Activated effector memory CD4-positive, alpha-beta T cell treated with Interleukin-2 at 50 U/mL for 16 hours (primary cell): ENCODE data around the gene MAT2A.

Experiments used
- DNase-seq: peaks from one replicate; pipeline ENCODE4 v3.0.0-alpha.2; 2020

Gene MAT2A

DNA sequence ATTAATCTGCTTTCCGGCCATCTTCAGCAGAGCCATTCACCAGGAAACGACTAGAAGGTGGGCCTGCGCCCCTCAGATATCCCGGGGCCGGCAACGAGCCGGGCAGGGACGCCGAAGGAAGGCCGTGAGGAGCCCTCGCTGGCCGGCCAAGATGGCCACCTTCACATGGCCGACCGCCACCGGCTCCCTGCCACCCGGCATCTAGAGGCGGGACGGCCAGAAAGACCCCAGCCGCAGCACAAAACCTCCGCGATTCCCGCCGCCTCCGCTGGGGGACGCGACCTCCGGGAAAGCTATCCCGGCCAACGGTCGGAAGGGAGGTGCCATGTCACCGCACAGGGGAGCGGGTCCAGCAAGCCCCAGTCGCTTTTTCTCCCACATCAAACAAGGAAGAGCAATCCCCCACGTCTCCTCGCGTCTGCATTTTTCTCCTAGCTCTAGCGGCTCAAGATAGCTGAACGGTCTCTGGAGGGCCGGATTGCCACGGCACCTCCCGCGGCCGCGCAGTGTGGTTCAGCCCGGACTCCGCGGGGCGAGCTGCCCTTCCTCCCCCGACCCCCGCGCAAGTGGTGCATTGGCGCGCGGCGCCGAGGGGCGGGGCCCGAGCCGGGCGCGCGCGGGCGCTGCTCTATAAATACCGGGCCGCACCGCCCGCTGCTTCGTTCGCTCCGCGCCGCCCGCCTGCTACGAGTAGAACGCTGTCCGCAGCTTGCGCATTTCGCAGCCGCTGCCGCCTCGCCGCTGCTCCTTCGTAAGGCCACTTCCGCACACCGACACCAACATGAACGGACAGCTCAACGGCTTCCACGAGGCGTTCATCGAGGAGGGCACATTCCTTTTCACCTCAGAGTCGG lies at the start of gene MAT2A:
MAT2A (plus strand) TSS at position 662 of the 854 bp plus-strand sequence; CDS start at position 782, 120 bp downstream.
- DNase-seq = peak; percentile 85

DNA sequence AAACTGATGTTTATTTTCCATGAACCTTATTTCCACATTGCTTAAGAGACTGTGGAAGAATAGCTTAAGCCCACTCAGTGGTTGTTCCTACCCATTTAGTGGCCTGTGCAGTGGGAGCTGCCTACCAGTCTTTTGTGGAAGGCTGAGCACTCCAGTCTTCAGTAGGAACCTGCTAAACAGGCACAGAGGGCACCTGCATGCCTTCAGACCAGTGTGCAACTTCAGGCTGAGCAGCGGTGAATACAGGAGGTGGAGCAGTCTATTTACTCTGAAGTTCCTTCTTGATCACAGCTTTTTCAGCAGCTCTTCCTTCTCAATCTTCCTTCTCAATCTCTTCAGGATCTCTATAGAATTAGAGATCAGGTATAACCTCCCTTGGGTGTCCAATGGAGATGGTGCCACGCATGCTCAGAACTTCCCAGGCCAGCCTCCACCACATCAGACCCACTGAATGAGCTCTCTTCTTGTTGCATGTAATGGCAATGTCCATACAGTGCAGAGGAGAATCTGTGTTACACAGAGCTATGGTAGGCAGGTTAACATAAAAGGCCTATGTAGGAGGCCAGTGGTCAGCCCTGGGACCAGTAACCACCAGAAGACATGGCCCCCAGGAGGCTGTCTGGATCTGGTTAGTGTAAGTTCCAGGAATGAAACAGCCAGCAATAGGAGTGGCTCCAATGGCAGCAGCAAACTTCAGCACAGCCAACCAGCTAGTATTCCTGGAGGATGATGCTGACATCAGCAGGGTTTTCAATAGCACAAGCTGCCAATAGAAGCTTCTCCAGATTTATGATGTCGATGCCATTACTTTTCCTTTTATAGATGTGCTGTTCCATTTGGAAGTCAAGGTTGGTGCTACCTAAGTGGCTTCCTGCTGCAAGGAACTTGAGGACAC lies 47.9 kb upstream of the MAT2A start:
- no peak for DNase-seq

DNA sequence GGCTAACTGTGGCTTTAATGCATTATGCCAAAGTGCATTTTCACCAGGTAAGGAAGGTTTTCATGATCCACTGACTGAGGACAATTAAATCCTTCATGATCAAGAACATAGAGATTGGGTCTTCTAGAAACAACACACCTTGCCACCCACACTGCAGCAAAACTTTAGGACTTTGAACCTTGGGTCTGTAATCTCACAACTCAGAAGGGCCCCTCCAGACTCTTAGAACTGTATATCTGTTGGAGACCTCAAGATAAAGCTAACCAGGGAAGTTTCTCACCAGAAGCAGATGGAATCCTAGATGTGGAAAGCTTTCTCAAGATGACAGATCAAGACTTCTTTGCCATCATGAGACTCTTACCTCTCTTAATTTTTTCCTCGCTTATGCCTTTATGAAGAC lies 42.5 kb upstream of the MAT2A start:
- DNase-seq = no peak

DNA sequence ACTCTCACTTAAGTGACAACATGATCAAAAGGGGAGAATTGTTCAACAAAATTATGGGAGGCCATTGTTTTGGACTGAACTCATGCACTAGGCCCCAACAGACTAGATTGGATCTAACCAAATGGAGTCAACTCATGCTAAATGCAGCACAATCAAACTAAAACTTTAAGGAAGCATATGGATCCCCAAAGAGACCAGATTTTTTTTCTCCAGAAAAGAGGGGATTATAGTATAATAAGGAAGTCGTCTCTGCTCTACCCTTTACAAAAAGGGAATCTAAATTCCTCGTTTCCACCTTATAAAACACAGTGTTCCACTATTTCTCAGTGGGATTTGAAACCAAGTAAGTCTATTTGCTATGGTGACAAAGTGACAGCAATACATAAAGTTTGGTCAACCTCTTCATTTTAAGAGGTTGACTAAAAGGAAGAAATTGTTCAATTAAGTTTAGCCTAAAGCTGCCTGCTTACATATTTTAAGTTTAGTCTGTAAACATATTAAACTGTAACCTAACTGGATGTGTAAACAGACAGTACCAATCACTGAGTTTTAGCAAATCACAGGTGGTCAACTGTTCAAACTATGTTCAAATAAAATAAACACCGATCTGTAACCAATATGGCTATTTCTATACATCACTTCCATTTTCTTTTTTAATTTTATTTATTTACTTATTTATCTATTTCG lies 40.9 kb upstream of the MAT2A start:
- DNase-seq = no peak

DNA sequence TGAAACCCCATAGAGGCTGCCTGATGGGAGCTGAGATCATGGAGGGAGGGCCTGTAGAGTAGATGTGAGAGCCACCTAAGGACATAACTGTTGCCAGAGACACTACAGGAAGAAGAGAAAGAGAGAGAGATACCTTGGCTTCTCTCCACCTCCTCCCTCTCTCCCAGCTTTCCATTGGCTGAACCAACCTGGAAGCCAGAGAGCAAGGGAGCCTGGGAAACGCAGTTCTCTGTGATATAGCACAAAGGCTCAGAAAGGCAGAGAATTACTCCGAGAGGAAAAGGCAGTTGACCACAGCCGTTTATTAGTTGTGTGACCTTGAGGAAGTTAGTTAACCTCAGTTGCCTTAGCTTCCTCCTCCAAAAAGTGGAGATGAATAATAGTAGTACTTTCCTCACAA lies 37.7 kb upstream of the MAT2A start:
- DNase-seq = no peak

DNA sequence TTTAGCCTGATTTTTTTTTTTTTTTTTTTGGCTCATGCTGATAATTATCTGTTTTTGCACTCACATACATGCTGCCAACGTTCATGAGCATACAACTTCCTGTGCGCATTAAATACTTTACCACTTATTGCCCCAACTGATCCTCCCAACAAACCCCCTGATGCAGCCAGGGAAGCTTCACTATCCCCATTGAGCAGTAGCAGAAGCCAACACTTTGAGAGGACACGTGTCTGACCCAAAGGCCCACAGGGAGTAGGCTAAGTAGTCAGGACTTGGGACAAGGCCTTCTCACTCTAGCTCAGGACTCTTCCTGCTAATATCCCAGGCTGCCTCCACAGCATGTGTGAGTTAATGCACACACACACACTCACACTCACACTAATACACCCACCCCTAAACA lies 36.2 kb upstream of the MAT2A start:
- DNase-seq = no peak

DNA sequence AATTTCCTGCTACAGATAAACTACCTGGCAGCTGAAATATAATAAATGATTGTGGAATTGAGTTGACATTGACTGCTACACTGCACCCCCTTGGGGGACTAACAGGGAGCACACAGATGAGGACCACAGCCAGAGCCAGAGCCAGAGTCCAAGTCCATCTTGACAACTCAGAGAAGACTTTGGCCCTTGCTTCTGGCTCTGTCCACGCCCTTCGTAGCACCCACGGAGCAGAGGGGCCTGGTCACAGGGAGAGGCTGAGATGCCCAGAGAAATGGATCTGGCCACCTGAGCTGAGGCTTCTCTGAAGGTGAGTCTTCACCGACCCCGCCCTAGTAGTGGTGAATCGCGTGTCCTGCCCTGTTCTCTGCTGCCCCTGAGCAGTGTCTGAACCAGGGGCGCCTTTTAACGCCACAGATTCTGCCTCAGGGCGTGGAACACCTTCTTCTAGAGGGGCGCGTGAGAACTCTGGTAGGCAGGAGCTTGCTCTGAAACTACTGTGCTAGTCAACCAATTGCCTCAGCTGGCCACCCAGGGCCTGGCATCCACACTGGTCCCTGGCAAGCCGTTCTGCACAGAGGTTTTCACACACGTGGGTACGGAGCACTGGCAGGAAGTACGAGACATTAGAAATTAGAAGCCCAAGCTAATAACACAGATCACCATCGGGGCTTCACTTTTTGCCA lies 35.7 kb upstream of the MAT2A start:
- no peak for DNase-seq

DNA sequence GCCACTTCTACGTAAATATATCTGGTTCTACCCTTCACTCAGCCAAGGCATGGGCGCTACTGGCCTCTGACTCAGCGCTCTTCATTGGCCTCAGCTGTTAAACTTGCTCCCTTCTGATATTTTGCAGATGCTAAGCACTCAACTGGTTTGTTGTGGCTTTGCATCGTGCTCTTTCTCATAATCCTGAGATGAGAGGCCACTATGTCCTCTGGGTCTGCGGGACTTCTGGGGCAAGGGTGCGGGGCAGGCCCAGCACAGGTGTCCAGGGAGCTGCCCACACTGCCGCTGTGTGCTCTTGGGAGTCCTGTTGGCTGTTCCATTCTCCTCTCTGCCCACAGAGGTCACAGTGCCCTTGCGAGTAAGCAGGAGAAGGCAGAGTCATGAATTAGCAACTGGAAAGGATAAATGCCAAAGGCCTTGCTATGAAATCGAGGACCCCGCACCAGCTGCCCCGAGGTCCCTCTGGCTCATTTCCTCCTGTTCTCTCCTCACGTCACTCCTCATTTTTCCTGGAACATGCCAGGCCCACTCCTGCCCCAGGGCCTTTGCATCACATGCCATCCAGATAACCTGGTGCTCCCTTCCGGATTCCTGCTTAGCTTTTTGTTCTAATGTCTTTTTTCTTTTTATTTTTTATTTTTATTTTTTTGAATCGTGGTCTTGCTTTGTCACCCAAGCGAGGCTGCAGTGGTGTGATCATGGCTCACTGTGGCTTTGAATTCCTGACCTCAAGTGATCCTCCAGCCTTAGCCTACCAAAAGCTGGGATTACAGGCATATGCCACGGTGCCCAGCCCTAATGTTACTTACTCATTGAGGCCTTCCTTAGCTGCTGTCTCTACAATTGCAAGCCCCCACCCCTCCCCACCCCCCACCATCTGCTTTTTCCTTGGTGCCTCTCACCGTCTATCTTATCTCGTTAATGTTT lies 34.9 kb upstream of the MAT2A start:
- DNase-seq = no peak

DNA sequence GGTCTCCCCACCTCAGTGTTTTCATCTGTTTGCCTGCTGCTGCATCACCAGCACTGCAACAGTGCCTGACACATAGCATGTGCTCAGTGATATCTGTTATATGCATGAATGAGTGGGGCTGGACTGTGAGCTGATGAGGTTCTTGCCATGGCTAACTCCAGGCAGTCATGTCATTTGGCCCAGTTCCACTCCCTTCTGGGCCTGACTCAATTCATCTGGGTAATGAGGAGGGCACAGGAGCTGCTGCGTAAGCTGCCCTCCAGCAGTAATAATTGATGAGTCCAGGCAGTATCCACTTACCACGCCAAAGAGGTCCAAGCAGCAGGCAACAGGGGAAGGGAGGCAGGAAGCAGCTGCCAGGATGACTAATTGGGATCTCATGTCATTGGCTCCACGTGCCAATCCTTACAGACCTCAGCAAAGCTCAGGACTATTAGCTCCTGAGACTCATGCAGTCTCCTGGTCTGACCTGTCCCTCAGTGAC lies 34.1 kb upstream of the MAT2A start:
- DNase-seq = no peak

DNA sequence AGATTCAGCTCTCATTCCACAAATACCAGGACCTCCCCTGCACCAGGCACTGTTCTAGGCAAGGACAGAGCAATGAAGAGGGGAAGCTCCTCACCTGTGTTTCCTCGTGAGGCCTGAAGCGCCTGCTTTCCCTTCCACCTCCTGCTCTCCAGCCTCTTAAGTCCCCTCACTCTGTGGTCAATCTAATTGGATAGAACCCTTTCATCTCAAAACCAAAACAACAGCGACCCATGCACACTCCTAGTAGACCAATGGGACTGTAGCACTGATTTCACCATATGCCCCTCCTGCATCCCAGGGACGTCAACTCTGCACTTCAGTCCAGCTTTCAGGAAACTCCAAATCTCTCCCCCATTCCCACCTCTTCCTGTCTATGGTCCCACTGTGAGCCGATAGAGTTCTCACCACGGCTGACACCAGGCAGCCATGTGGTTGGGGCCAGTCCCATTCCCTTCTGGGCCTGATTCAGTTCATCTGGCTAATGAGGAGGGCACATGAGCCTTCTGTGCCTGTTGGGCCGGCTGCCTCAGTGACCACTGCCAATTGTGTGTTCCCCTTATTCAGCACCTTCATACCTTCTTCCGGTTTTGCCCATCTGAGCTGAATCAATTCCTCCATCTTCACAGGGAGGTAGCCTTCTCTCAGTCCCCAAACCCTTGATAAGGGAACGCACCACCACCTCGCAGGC lies 33.3 kb upstream of the MAT2A start:
- no peak for DNase-seq

DNA sequence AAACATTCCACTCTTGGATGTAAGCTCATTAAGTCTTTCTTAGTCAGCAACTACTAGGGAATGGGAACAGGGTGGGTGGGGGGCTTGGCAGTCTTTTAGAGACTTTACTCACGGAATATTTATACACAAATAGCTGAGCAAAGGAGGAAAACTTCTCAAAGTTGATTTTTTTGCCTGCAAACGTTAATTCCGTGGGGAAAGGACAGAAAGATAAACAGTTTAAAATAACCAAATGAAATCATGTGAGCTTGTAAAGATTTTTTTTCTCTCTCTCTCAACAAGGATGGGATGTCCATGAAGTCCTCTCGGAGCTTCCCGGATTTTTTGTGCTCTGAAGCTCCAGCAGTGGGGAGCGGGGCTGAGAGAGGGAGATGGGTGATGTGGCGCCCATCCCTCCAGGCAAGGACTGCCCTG lies 32.2 kb upstream of the MAT2A start:
- DNase-seq = no peak

DNA sequence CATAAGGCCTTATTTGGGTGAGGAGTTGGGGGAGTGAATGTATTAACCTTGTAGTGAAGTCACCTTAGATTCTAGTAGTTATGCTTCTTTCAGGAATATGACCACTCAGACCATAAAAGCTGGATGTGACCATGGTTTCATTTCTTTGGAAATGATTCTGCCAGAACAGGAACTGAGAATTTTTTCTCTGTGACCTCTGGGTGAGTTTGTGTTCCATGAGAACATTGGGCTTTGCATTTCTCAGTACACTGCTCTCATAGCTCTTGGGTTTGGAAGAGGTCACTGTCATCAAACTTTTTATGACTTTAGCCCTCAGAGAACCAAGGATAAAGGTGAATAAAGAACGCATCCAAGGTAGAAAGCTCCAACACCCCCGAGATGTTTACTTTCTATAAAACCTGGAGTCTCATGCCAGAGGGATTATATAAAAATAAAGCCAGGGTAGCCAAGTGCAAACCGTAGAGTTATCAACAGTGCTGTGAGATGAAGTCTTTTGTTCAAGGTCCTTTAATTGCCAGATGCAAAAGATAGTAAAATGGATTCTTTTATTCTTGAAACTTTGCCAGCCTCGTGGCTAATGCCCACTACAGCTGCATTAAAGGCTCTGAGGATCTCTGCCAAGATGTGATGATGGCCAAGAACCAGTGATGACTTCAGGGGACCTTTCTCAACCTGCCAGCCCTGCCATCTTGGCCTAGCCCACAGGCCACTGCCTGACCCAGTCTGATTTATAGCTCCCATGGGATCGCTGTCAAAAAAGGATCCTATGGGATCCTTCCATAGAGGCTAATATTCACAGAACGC lies 27.8 kb upstream of the MAT2A start:
- no peak for DNase-seq

DNA sequence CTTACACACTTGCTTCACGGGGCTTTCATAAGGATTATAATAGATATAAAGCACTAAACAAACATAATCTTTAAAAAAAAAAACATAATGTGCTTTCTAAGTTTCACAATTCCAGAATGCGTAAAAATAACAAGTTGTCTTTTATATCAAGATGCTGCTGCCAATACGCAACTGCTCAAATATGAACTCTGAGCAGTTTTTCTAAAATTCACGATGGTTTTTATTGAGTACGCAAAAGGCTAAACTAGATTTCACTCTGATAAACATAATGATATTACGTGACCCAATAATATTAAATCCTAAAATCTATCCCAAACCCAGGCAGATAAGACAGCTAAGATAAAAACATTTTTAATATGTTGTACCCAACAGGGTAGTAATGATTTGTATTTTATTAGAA lies 24.6 kb upstream of the MAT2A start:
- no peak for DNase-seq

DNA sequence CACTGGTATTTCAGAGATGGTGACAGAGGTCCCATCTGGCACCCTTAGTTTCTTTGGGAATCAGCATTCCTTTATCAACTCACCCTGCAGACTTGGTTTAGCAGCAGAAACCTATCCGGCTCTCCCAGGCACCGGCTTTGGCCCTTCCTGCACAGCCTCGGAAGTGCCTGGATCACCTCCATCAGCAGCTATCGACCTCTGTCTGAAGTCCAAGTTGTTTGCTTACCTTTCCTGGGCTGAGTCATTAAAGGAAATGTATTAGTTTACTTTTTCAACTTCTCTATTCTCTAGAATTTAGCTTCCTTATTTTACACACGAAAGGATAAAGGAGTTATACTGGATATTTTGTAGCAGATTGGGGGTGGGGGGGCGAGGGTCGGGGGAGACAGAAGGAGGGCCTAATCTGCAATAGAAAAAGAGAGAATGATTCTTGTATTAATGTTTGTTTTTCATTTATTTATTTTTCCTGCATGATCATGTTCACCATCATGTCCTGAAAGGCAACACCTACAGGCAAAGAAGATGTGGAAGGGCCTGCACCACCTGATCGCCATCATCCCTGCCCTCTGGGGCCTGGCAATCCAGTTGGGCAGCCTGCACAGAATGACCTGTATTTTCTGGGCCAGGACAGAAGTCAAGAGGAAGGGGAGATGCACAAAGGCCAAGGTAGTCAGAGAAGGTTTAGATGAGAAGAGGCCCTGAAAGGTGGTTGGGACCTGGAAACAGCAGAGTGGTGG lies 22.1 kb upstream of the MAT2A start:
- no peak for DNase-seq

DNA sequence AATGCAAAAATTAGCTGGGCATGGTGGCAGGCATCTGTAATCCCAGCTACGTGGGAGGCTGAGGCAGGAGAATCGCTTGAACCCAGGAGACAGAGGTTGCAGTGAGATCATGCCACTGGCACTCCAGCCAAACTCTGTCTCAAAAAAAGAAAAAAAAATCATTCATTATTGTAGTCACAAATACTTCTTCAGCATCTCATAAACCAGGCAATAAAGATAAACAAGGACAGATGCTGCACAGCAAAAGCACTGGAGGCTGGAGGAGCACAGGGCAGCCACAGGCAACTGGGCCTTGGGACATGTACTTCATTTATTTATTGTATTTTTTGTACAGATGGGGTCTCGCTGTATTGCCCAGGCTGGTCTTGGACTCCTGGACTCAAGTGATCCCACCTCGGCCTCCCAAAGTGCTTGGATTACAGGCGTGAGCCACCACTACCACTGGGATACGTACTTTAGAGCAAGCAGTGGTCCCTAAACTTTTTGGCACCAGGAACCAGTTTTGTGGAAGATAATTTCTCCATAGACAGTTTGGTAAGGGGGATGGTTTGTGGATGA lies 16.8 kb upstream of the MAT2A start:
- no peak for DNase-seq

DNA sequence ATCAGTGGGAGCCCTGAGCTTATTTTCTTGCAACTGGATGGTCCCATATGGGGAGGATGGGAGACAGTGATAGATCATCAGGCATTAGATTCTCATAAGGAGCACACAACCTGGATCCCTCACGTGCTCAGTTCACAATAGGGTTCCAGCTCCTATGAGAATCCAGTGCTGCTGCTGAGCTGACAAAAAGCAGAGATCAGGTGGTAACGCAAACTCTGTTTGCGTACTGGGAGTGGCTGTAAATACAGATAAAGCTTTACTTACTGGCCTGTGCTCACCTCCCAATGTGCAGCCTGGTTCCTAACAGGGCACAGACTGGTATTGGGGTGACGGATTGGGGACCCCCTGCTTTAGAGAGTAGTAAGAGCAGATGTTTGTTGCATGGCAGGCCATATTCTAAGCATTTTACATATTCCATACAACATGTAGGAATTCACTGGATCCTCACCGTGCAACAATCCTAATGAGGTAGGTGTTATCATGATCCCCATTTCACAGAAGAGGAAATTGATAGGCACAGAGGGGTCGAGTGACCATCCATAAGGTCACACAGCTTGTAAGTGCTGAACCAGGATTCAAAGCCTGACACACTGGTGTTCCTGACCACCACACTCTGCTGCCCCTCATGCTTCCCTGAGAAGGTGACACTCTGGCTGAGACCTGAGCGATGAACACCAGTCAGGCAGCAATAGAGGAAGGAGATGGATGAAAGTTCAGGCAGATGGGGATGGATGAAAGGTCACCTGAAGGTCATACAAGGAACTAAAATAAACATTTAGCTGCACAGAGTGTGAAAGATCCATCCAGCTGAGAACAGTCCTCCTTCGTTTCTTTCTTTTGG lies 15.7 kb upstream of the MAT2A start:
- no peak for DNase-seq

DNA sequence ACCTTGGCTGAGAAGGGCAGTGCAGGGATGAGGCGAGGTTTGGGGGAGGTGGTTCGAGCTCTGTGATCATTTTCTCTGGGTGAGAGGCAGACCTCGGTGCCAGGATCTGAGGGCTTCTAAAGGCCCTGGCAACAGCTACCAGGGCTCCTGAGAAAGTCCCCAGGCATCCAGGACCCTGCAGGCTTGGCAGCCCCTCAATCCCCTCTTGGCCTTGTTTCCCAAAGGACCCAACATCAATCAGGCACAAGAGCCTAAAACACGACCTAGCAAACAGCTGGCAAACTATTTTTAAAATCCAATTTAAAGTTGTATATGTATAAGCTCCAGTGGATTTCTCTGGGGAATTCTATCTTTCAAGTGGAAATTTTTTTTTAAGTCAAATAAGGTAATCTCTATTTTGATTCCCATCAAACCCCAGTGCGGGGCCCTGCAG lies 15.0 kb upstream of the MAT2A start:
- no peak for DNase-seq
